ENCODE results near the gene AP1M1. TPM values are rescaled to one million over a fixed set of nuclear protein-coding genes. Genes with fewer than 3 reads are reported as not detected.

Gene AP1M1
- total and polyA plus RNA-seq, 2 experiments from 2014 or later = 56.7 to 93.3 TPM

DNA sequence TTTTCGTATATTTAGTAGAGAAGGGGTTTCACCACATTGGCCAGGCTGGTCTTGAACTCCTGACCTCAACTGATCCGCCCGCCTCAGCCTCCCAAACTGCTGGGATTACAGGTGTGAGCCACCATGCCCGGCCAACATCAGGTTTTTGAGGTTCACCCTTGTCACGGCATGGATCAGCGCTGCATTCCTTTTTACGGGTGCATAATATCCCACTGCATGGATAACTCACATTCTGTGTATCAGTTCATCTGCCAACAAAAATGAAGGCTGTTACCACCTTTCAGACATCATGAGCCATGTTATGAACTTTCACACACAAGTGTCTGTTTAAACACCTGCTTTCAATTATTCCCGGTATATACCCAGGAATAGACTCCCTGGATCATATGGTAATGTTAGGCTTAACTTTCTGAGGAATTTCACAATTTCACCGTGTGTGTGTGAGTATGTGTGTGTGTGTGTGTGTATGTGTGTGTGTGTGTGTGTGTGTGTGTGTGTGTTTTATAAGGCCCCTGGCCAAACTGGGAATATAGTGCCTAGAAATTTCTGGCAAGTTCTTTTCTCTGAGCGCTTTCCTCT, 52.2 kb downstream of the AP1M1 start:
- TF ChIP-seq, protein P1, sequence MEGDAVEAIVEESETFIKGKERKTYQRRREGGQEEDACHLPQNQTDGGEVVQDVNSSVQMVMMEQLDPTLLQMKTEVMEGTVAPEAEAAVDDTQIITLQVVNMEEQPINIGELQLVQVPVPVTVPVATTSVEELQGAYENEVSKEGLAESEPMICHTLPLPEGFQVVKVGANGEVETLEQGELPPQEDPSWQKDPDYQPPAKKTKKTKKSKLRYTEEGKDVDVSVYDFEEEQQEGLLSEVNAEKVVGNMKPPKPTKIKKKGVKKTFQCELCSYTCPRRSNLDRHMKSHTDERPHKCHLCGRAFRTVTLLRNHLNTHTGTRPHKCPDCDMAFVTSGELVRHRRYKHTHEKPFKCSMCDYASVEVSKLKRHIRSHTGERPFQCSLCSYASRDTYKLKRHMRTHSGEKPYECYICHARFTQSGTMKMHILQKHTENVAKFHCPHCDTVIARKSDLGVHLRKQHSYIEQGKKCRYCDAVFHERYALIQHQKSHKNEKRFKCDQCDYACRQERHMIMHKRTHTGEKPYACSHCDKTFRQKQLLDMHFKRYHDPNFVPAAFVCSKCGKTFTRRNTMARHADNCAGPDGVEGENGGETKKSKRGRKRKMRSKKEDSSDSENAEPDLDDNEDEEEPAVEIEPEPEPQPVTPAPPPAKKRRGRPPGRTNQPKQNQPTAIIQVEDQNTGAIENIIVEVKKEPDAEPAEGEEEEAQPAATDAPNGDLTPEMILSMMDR (IDR thresholded peaks at IDR 0.05; ENCODE audit: poor library complexity) = no peak
- TF ChIP-seq EZH2phosphoT487 (IDR thresholded peaks at IDR 0.05; ENCODE audit: low read depth, severe bottlenecking, unreplicated experiment) (no peak), EZH2 (IDR thresholded peaks at IDR 0.05; ENCODE audit: borderline replicate concordance) (no peak)
- Histone ChIP-seq H2AFZ (no peak overlapping the region), H4K20me1 (ENCODE audit: insufficient read depth, poor library complexity, severe bottlenecking) (no peaks in the 10 kb centered on the region), H3K4me3 (no peak overlapping the region), H3K36me3 (replicated peaks; ENCODE audit: insufficient read depth, low read depth) (no peaks in the 10 kb centered on the region), H3K9me2 (replicated peaks; ENCODE audit: insufficient read depth) (no peaks in the 10 kb centered on the region), H3K79me2 (no peaks in the 10 kb centered on the region), H3K9me3 (ENCODE audit: low read depth) (no peaks in the 10 kb centered on the region), H3K4me2 (no peak overlapping the region), H3K4me1 (ENCODE audit: insufficient read depth) (no peaks in the 10 kb centered on the region), H3K27me3 (no peaks in the 10 kb centered on the region), H3K27ac (no peak overlapping the region)
- no peak for DNase-seq (ENCODE audit: low spot score)
- 93% methylated on average over 10 of the region's 10 CpGs for WGBS (ENCODE audit: low lambda C conversion rate, missing lambda C conversion rate)

DNA sequence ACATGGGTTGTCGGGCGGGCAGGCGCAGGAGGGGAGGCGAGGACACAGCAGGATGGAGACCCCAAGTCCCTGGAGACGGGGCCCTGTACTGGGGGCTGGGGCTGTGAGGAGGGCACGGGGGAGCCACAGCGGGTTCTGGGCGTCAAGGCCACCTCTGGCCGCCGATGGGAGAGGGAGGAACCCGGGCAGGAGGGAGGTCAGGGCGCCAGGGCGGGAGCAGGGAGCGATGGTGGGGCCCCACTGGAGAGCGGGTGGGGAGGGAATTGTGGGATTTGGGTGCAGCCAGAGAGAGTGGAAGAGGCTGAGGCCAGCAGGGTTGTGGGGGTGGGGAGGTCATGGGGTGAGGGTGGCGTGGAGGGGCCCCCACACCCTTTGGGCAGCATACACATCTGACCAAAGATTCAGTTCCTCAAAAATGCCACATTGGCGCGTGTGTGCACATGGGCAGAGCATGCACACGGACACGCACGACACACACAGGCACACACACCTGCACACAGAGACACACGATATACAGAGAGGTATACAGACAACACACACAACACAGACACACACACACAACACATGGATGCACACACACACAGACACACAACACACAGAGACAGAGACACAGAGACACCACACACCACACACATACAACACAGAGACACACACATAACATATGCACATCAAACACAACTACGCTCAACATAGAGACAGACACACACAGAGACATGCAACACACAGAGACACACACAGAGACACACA, 54.9 kb downstream of the AP1M1 start:
- Histone ChIP-seq H3K27ac (no peak overlapping the region), H4K20me1 (ENCODE audit: insufficient read depth, poor library complexity, severe bottlenecking) (no peaks in the 10 kb centered on the region), H3K79me2 (no peaks in the 10 kb centered on the region), H3K36me3 (replicated peaks; ENCODE audit: insufficient read depth, low read depth) (no peaks in the 10 kb centered on the region), H3K27me3 (no peaks in the 10 kb centered on the region), H3K4me1 (ENCODE audit: insufficient read depth) (no peaks in the 10 kb centered on the region), H3K9me2 (replicated peaks; ENCODE audit: insufficient read depth) (no peaks in the 10 kb centered on the region), H3K4me3 (no peak overlapping the region), H3K4me2 (no peak overlapping the region), H2AFZ (no peak overlapping the region), H3K9me3 (ENCODE audit: low read depth) (no peaks in the 10 kb centered on the region)
- DNase-seq (ENCODE audit: low spot score) = no peak
- TF ChIP-seq, protein P1 (IDR thresholded peaks at IDR 0.05; ENCODE audit: poor library complexity) = no peak
- TF ChIP-seq EZH2 (IDR thresholded peaks at IDR 0.05; ENCODE audit: borderline replicate concordance) = no peak
- TF ChIP-seq EZH2phosphoT487 (IDR thresholded peaks at IDR 0.05; ENCODE audit: low read depth, severe bottlenecking, unreplicated experiment) = no peak
- 95% methylated on average over 19 of the region's 23 CpGs for WGBS (ENCODE audit: low lambda C conversion rate, missing lambda C conversion rate)

DNA sequence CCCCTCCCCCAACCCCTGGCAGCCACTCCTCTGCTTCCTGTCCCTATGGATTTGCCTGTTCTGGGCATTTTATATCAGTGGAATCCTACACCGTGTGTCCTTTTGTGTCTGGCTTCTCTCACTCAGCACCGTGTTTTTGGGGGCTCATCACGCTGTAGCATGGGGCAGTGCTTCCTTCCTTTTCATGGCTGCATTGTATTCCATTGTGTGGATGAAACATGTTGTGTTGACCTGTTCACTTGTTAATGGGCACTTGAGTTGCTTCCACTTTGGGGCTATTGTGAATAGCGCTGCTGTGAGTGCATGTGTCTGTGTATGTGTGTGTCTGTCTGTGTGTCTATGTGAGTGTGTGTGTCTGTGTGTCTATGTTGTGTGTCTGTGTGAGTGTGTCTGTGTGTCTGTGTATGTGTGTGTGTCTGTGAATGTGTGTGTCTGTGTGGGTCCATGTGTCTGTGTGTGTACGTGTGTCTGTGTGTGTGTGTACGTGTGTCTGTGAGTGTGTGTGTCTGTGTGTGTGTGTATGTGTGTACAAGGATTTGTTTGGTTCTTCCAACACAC, 57.2 kb downstream of the AP1M1 start:
- no peaks in the 10 kb centered on the region for H3K9me3 ChIP-seq (ENCODE audit: low read depth)
- no peaks in the 10 kb centered on the region for H3K9me2 ChIP-seq (replicated peaks; ENCODE audit: insufficient read depth)
- H3K27ac ChIP-seq = no peak overlapping the region
- H3K4me3 ChIP-seq = no peak overlapping the region
- H3K36me3 ChIP-seq (replicated peaks; ENCODE audit: insufficient read depth, low read depth) = no peaks in the 10 kb centered on the region
- H3K79me2 ChIP-seq = no peaks in the 10 kb centered on the region
- no peak for DNase-seq (ENCODE audit: low spot score)
- H3K27me3 ChIP-seq = no peaks in the 10 kb centered on the region
- TF ChIP-seq, protein P1 (IDR thresholded peaks at IDR 0.05; ENCODE audit: poor library complexity) = no peak
- TF ChIP-seq EZH2phosphoT487 (IDR thresholded peaks at IDR 0.05; ENCODE audit: low read depth, severe bottlenecking, unreplicated experiment) (no peak), EZH2 (IDR thresholded peaks at IDR 0.05; ENCODE audit: borderline replicate concordance) (no peak)
- H2AFZ ChIP-seq = no peak overlapping the region
- 93% methylated on average over 6 of the region's 6 CpGs for WGBS (ENCODE audit: low lambda C conversion rate, missing lambda C conversion rate)
- no peaks in the 10 kb centered on the region for H4K20me1 ChIP-seq (ENCODE audit: insufficient read depth, poor library complexity, severe bottlenecking)
- H3K4me1 ChIP-seq (ENCODE audit: insufficient read depth) = no peaks in the 10 kb centered on the region
- H3K4me2 ChIP-seq = no peak overlapping the region

Data from hepatocyte (in vitro differentiated cells).